Breast epithelium (tissue), 4 donors: ENCODE data around the gene PRXL2B. TPM values are rescaled to one million over a fixed set of nuclear protein-coding genes. Genes with fewer than 3 reads are reported as not detected.

Source experiments
- DNase-seq, 2 donors: peaks; one replicate each; pipeline ENCODE4 v3.0.0-alpha.2; 2019; ENCODE audit warnings: low spot score in 2 of 2
- H3K27ac ChIP-seq, 2 donors: fragments of 200-600 bp; sonication (generic) in 1 of 2; one replicate each; pipeline ENCODE4 v1.5.1; 2016 to 2019; ENCODE audit warnings: mild to moderate bottlenecking in 1 of 2
- H3K27me3 ChIP-seq, 2 donors: fragments of 200-600 bp; sonication (generic) in 1 of 2; one replicate each; pipeline versions ENCODE4 v1.5.1 to v1.6.0; 2017 to 2019; ENCODE audit warnings: control low read depth in 1 of 2, mild to moderate bottlenecking in 1 of 2
- H3K36me3 ChIP-seq: fragments of 200-600 bp; one replicate; pipeline ENCODE4 v1.5.1; 2019
- H3K4me1 ChIP-seq, 2 donors: fragments of 200-600 bp; sonication (generic); one replicate each; pipeline ENCODE4 v1.5.1; 2016 to 2019; ENCODE audit warnings: control low read depth in 1 of 2
- H3K4me3 ChIP-seq, 3 donors: fragments of 200-600 bp; sonication (generic); 1 replicate in 2 of 3; 2 replicates in 1 of 3; pipeline ENCODE4 v1.5.1; 2016 to 2019; ENCODE audit warnings: mild to moderate bottlenecking in 3 of 3, moderate library complexity in 2 of 3
- H3K9me3 ChIP-seq, 2 donors: fragments of 200-600 bp; sonication (generic) in 1 of 2; one replicate each; pipeline ENCODE4 v1.5.1; 2016 to 2019; ENCODE audit warnings: control low read depth in 1 of 2
- CTCF ChIP-seq, 3 donors: fragments of 450-650 bp; IDR thresholded peaks; one replicate each; pipeline ENCODE4 v1.5.1; 2016 to 2017; ENCODE audit warnings: antibody characterized with exemption in 3 of 3, mild to moderate bottlenecking in 3 of 3, moderate library complexity in 3 of 3
- POLR2A ChIP-seq: fragments of 450-650 bp; IDR thresholded peaks from one replicate; pipeline ENCODE4 v1.6.1; 2016; ENCODE audit warnings: antibody characterized with exemption, mild to moderate bottlenecking, moderate library complexity
- POLR2AphosphoS5 ChIP-seq, 3 donors: sonication (generic); formaldehyde crosslinking; IDR thresholded peaks; one replicate each; pipeline ENCODE4 v1.6.1; 2017; ENCODE audit warnings: antibody characterized with exemption in 3 of 3
- intact Hi-C: fragments of 100-400 bp; cut with DNase I; formaldehyde crosslinking; loops from one replicate; pipeline ENCODE4 v1.15.1; 2023; ENCODE audit warnings: low total_unique reads
- total RNA-seq, 3 donors: library from RNA; depleted of rRNA; stranded (reverse); fragments of >200 nt; gene quantifications; one replicate each; pipeline ENCODE4 v1.1.0, GENCODE V29; 2016

The PRXL2B gene
- total RNA-seq, 3 donors from 2014 or later = 4.8 to 15.8 (median 14.4) TPM

- Histone ChIP-seq H3K27ac (no peak overlapping the region), H3K36me3 (no peaks in the 10 kb centered on the region), H3K4me1 (peaks cover 0 to 7% of the 10 kb centered on the region in 2 donors), H3K9me3 (no peaks in the 10 kb centered on the region), H3K4me3 (peak overlapping the region in 2 of 3 donors; percentile 13 to 57), H3K27me3 (peaks cover 9 to 77% of the 10 kb centered on the region in 2 donors)
- intact Hi-C loops = loop anchor here (5.0 kb wide), 1 partner anchor 783 kb away; no protein-coding TSS in a partner anchor
- peak in 1 of 2 donors; percentile 43 for DNase-seq
- TF ChIP-seq POLR2AphosphoS5 (IDR thresholded peaks at IDR 0.05) (no peak), POLR2A (no peak), CTCF (IDR thresholded peaks at IDR 0.05) (no peak)
Observed at GRCh38 chr1:2628933-2629626, 42.5 kb downstream of the PRXL2B start.

DNA sequence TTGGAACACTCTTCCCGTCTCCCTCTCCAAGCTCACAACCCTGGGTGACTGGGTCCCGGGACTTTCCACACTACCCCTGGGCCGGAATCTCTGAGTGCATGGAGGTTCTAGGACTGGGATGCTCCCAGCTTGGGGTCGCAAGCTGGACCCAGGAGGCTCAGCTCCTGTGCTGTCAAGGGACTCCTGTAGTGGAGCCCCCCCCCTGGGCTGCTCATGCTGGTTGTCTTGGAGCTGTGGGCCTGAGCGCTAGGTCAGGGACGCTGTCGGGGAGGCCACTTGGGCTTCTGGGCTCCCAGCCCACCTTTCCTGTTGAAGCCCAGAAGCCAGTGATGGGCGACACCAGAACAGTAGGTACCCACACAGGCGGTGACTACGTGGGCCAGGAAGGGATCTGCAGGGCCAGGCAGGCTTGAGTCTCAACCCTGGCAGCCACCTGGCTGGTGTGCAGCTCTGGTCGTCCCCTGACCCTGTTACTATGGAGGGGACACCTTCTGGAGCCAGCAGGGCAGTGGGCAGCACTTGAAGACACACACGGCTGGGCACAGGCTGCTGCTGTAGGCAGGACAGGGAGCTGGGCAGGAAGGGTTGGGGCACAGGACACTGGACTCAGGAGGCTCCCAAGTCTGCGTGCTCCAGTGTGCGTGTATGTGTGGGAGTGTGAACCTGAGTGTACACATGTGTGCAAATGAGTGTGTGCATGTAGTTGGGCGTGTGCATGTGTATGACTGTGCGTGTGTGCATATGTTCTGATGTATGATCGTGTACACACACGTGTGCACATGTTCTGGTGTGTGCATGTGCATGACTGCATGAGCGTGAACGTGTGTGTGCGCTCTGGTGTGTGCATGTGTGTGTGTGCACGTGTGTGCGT, 43.3 kb downstream of the PRXL2B start:
- Histone ChIP-seq H3K27ac (no peak overlapping the region), H3K4me3 (no peak overlapping the region), H3K36me3 (no peaks in the 10 kb centered on the region), H3K27me3 (peaks cover 9 to 78% of the 10 kb centered on the region in 2 donors), H3K4me1 (peaks cover 0 to 7% of the 10 kb centered on the region in 2 donors), H3K9me3 (no peaks in the 10 kb centered on the region)
- DNase-seq = peak in 1 of 2 donors; percentile 41
- intact Hi-C loops = loop anchor here (5.0 kb wide), 1 partner anchor 782 kb away; no protein-coding TSS in a partner anchor
- no peak for TF ChIP-seq POLR2AphosphoS5 (IDR thresholded peaks at IDR 0.05)
- no peak for TF ChIP-seq CTCF (IDR thresholded peaks at IDR 0.05)
- TF ChIP-seq POLR2A = no peak

DNA sequence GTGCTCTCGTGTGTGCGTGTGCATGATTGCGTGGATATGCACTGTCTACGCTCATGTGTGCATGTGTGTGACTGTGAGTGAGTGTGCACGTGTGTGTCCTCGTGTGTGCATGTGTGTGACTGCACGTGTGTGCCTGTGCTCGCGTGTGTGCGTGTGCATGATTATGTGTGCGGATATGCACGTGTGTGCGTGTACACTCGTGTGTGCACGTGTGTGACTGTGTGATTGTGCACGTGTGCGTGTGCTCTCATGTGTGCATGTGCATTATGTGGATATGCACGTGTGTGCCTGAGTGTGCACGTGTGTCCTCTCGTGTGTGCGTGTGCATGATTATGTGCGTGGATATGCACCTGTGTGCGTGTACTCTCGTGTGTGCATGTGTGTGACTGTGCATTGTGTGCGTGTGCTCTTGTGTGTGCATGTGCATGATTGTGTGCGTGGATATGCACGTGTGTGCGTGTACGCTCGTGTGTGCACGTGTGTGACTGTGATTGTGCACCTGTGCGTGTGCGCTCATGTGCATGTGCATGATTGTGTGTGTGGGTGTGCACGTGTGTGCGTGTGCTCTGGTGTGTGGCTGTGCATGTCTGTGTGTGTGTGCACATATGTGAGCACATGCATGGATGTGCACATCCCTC, 44.0 kb downstream of the PRXL2B start:
- no peak overlapping the region for H3K27ac ChIP-seq
- DNase-seq = no peak
- TF ChIP-seq POLR2AphosphoS5 (IDR thresholded peaks at IDR 0.05) (no peak), CTCF (IDR thresholded peaks at IDR 0.05) (no peak), POLR2A (no peak)
- no peak overlapping the region for H3K4me3 ChIP-seq
- no peaks in the 10 kb centered on the region for H3K9me3 ChIP-seq
- H3K36me3 ChIP-seq = no peaks in the 10 kb centered on the region
- H3K27me3 ChIP-seq = peaks cover 9 to 78% of the 10 kb centered on the region in 2 donors
- H3K4me1 ChIP-seq = peaks cover 0 to 7% of the 10 kb centered on the region in 2 donors
- intact Hi-C loops = no loop called here

- intact Hi-C loops = no loop called here
- no peak for DNase-seq
- Histone ChIP-seq H3K27ac (no peak overlapping the region), H3K4me1 (peaks cover 0 to 7% of the 10 kb centered on the region in 2 donors), H3K27me3 (peaks cover 9 to 72% of the 10 kb centered on the region in 2 donors), H3K9me3 (peaks cover 0 to 2% of the 10 kb centered on the region in 2 donors), H3K36me3 (no peaks in the 10 kb centered on the region), H3K4me3 (no peak overlapping the region)
- no peak for TF ChIP-seq CTCF (IDR thresholded peaks at IDR 0.05)
- TF ChIP-seq POLR2AphosphoS5 (IDR thresholded peaks at IDR 0.05) = no peak
- no peak for TF ChIP-seq POLR2A
Observed at GRCh38 chr1:2631136-2632050, 44.8 kb downstream of the PRXL2B start.
